GM19455 (cell line): Measurements from ENCODE around the gene ECEL1.
"Not testable (repeated sequence)": the region's sequence is repeated elsewhere in the genome, so short reads cannot be mapped to it uniquely, and the experiment has no call there.

ENCODE experiments used
- ATAC-seq: cut with Tn5 transposase; IDR thresholded peaks from one replicate; pipeline ENCODE4 v1.9.1; 2021; ENCODE audit not compliant: unreplicated experiment

Gene ECEL1

GRCh38 chr2:232444409-232445148, 43.1 kb downstream of the ECEL1 start:
- ATAC-seq, result no peak

- not testable (repeated sequence) for ATAC-seq
These were observed 43.8 kb downstream of the ECEL1 start for GRCh38 chr2:232443669-232444408.

GRCh38 chr2:232443047-232443446, 44.6 kb downstream of the ECEL1 start:
- ATAC-seq, result not testable (repeated sequence)

GRCh38 chr2:232442431-232442830, 45.2 kb downstream of the ECEL1 start:
- not testable (repeated sequence) for ATAC-seq

- not testable (repeated sequence) for ATAC-seq
These were observed 45.7 kb downstream of the ECEL1 start for GRCh38 chr2:232441922-232442321.

GRCh38 chr2:232441147-232441651, 46.4 kb downstream of the ECEL1 start:
- no peak for ATAC-seq

GRCh38 chr2:232440220-232441018, 47.2 kb downstream of the ECEL1 start:
- ATAC-seq, result peak; percentile 76

GRCh38 chr2:232439758-232440135, 47.9 kb downstream of the ECEL1 start:
- ATAC-seq, result no peak

- ATAC-seq, result no peak
These were observed 48.5 kb downstream of the ECEL1 start for GRCh38 chr2:232438951-232439757.

GRCh38 chr2:232438091-232438490, 49.5 kb downstream of the ECEL1 start:
- no peak for ATAC-seq

GRCh38 chr2:232437195-232437571, 50.5 kb downstream of the ECEL1 start:
- ATAC-seq, result no peak

GRCh38 chr2:232436381-232437194, 51.0 kb downstream of the ECEL1 start:
- no peak for ATAC-seq

GRCh38 chr2:232435805-232436204, 51.8 kb downstream of the ECEL1 start:
- ATAC-seq, result no peak

GRCh38 chr2:232435375-232435648, 52.3 kb downstream of the ECEL1 start:
- ATAC-seq, result no peak

- no peak for ATAC-seq
These were observed 52.9 kb downstream of the ECEL1 start for GRCh38 chr2:232434563-232435374.

- no peak for ATAC-seq
These were observed 53.5 kb downstream of the ECEL1 start for GRCh38 chr2:232434091-232434490.

GRCh38 chr2:232433622-232434021, 54.0 kb downstream of the ECEL1 start:
- not testable (repeated sequence) for ATAC-seq

- ATAC-seq, result no peak
These were observed 54.9 kb downstream of the ECEL1 start for GRCh38 chr2:232432598-232433184.
